ENCODE data around the gene IDS.
A peak's percentile ranks its signal among the peaks of the same experiment; 100 is the strongest.
"Not testable (repeated sequence)": the region's sequence is repeated elsewhere in the genome, so short reads cannot be mapped to it uniquely, and the experiment has no call there.

The IDS gene

GRCh38 chrX:149526318-149527033 lies 21.4 kb upstream of the IDS start:
- DNase-seq (ENCODE audit: low spot score), result not testable (repeated sequence)

GRCh38 chrX:149525903-149526302 lies 20.8 kb upstream of the IDS start:
- not testable (repeated sequence) for DNase-seq (ENCODE audit: low spot score)

- peak; percentile 74 for DNase-seq (ENCODE audit: low spot score)
Measured at GRCh38 chrX:149525389-149525788, 20.3 kb upstream of the IDS start.

- DNase-seq (ENCODE audit: low spot score), result peak; percentile 76
Measured at GRCh38 chrX:149522916-149523315, 17.8 kb upstream of the IDS start.

- no peak for DNase-seq (ENCODE audit: low spot score)
Measured at GRCh38 chrX:149521438-149521837, 16.3 kb upstream of the IDS start.

GRCh38 chrX:149520636-149521277 lies 15.7 kb upstream of the IDS start:
- not testable (repeated sequence) for DNase-seq (ENCODE audit: low spot score)

- no peak for DNase-seq (ENCODE audit: low spot score)
Measured at GRCh38 chrX:149518236-149518635, 13.1 kb upstream of the IDS start.

- no peak for DNase-seq (ENCODE audit: low spot score)
Measured at GRCh38 chrX:149517308-149517707, 12.2 kb upstream of the IDS start.

- DNase-seq (ENCODE audit: low spot score), result no peak
Measured at GRCh38 chrX:149516604-149517003, 11.5 kb upstream of the IDS start.

- DNase-seq (ENCODE audit: low spot score), result no peak
Measured at GRCh38 chrX:149515954-149516602, 11.0 kb upstream of the IDS start.

GRCh38 chrX:149513825-149514428 lies 8.8 kb upstream of the IDS start:
- DNase-seq (ENCODE audit: low spot score), result no peak

GRCh38 chrX:149512225-149512885 lies 7.2 kb upstream of the IDS start:
- peak; percentile 63 for DNase-seq (ENCODE audit: low spot score)

GRCh38 chrX:149511081-149511480 lies 6.0 kb upstream of the IDS start:
- DNase-seq (ENCODE audit: low spot score), result peak; percentile 71

- peak; percentile 46 for DNase-seq (ENCODE audit: low spot score)
Measured at GRCh38 chrX:149510386-149510785, 5.3 kb upstream of the IDS start.

- no peak for DNase-seq (ENCODE audit: low spot score)
Measured at GRCh38 chrX:149508467-149508866, 3.4 kb upstream of the IDS start.

GRCh38 chrX:149506349-149506748 lies 1.2 kb upstream of the IDS start:
- peak; percentile 64 for DNase-seq (ENCODE audit: low spot score)

- DNase-seq (ENCODE audit: low spot score), result no peak
Measured at GRCh38 chrX:149505671-149506070, 565 bp upstream of the IDS start.

- DNase-seq (ENCODE audit: low spot score), result peak; percentile 53
Measured at GRCh38 chrX:149504226-149504914, 736 bp downstream of the IDS start.

GRCh38 chrX:149503446-149503845 lies 1.7 kb downstream of the IDS start:
- DNase-seq (ENCODE audit: low spot score), result peak; percentile 66

- DNase-seq (ENCODE audit: low spot score), result not testable (repeated sequence)
Measured at GRCh38 chrX:149502923-149503322, 2.2 kb downstream of the IDS start.

- no peak for DNase-seq (ENCODE audit: low spot score)
Measured at GRCh38 chrX:149499766-149500165, 5.3 kb downstream of the IDS start.

- DNase-seq (ENCODE audit: low spot score), result no peak
Measured at GRCh38 chrX:149498767-149499166, 6.3 kb downstream of the IDS start.
